Thymus (tissue), 11 donors: ENCODE results near the gene RUFY3. TPM values are rescaled to one million over a fixed set of nuclear protein-coding genes. Genes with fewer than 3 reads are reported as not detected.
"Not testable (repeated sequence)": the region's sequence is repeated elsewhere in the genome, so short reads cannot be mapped to it uniquely, and the experiment has no call there.

Experiments used
- DNase-seq, 9 donors: peaks; one replicate each; pipeline ENCODE4 v3.0.0-alpha.2; 2013; ENCODE audit warnings: low spot score in 9 of 9, low read depth in 6 of 9, missing footprints in 1 of 9
- H3K27ac ChIP-seq, 2 donors: one replicate each; pipeline ENCODE4 v1.5.1; 2013; ENCODE audit warnings: control low read depth in 1 of 2, low read depth in 1 of 2, low read length in 1 of 2, mild to moderate bottlenecking in 1 of 2, moderate library complexity in 1 of 2
- H3K27me3 ChIP-seq, 2 donors: one replicate each; pipeline ENCODE4 v1.5.1; 2013; ENCODE audit warnings: low read length in 1 of 2; ENCODE audit not compliant: control insufficient read depth in 2 of 2, insufficient read depth in 1 of 2
- H3K36me3 ChIP-seq, 2 donors: one replicate each; pipeline ENCODE4 v1.5.1; 2013; ENCODE audit warnings: low read length in 1 of 2, mild to moderate bottlenecking in 1 of 2, moderate library complexity in 1 of 2; ENCODE audit not compliant: control insufficient read depth in 2 of 2, insufficient read depth in 2 of 2
- H3K4me1 ChIP-seq, 2 donors: one replicate each; pipeline ENCODE4 v1.5.1; 2013; ENCODE audit warnings: low read length in 2 of 2; ENCODE audit not compliant: control insufficient read depth in 2 of 2, insufficient read depth in 2 of 2
- H3K4me3 ChIP-seq, 2 donors: one replicate each; pipeline ENCODE4 v1.5.1; 2013; ENCODE audit warnings: low read length in 2 of 2, control low read depth in 1 of 2, mild to moderate bottlenecking in 1 of 2
- H3K9me3 ChIP-seq, 2 donors: one replicate each; pipeline ENCODE4 v1.5.1; 2013; ENCODE audit warnings: low read length in 1 of 2, mild to moderate bottlenecking in 1 of 2; ENCODE audit not compliant: control insufficient read depth in 2 of 2, insufficient read depth in 1 of 2
- WGBS: extraction: QIAGEN DNeasy Blood & Tissue Kit; methylation state at CpG from one replicate; pipeline ENCODE4 v1.1.7; 2013; 5-methylcytosine and 5-hydroxymethylcytosine counted together
- polyA plus RNA-seq: library from polyadenylated mRNA; stranded (reverse); fragments of 200-250 nt; gene quantifications from one replicate; pipeline ENCODE4 v1.2.3, GENCODE V29; 2013
- total RNA-seq: library from RNA; stranded (reverse); fragments of 120-200 nt; gene quantifications from one replicate; pipeline ENCODE4 v1.2.4, GENCODE V29; 2013
- donor health status: healthy.

RUFY3 gene
- total and polyA plus RNA-seq, 2 donors, result 37.3 to 75.3 TPM

- Histone ChIP-seq H3K27ac (no peak overlapping the region), H3K4me1 (peaks cover 10 to 13% of the 10 kb centered on the region in 2 donors), H3K36me3 (no peaks in the 10 kb centered on the region), H3K4me3 (no peak overlapping the region), H3K9me3 (no peaks in the 10 kb centered on the region), H3K27me3 (no peaks in the 10 kb centered on the region)
- 97% methylated on average over 1 of the region's 1 CpG for WGBS
- DNase-seq, result no peak
These were observed 3.9 kb downstream of the RUFY3 start for GRCh38 chr4:70725633-70726032.

DNA sequence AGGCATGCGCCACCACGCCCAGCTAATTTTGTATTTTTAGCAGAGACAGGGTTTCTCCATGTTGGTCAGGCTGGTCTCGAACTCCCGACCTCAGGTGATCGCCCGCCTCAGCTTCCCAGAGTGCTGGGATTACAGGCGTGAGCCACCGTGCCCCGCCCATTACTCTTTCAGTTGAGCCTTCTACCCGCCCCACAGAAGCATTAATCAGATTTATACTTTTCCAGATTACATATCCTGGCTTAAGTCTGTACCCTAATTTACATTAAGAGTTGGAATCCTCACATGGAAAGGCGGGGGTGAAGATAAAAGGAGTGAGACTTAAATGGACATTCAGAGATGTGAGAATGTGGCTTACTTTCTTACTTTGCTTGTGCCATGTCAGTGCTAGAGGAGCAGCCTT, 4.8 kb downstream of the RUFY3 start:
- H3K4me1 ChIP-seq, result peaks cover 10 to 13% of the 10 kb centered on the region in 2 donors
- not testable (repeated sequence) for H3K9me3 ChIP-seq, H3K27me3 ChIP-seq, H3K27ac ChIP-seq, H3K36me3 ChIP-seq, DNase-seq, H3K4me3 ChIP-seq
- WGBS, result 99% methylated on average over 11 of the region's 11 CpGs

DNA sequence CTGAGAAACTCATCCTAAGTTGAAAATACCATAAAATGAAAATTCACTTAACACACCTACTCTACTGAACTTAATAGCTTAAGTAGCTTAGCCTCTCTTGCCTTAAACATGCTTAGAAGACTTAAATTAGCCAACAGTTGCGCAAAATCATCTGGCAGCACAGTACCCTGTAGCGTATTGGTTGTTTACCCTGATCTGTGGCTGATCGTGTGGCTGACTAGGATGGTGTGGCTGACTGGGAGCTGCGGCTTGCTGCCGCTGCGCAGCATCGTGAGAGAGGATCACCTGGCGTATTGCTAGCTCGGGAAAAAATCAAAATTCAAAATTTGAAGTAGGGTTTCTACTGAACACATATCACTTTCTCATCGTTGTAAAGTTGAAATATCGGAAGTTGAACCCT, 6.3 kb downstream of the RUFY3 start:
- no peaks in the 10 kb centered on the region for H3K36me3 ChIP-seq
- H3K9me3 ChIP-seq, result no peaks in the 10 kb centered on the region
- no peaks in the 10 kb centered on the region for H3K4me1 ChIP-seq
- H3K27me3 ChIP-seq, result no peaks in the 10 kb centered on the region
- H3K27ac ChIP-seq, result no peak overlapping the region
- 91% methylated on average over 11 of the region's 11 CpGs for WGBS
- no peak for DNase-seq
- no peak overlapping the region for H3K4me3 ChIP-seq

DNA sequence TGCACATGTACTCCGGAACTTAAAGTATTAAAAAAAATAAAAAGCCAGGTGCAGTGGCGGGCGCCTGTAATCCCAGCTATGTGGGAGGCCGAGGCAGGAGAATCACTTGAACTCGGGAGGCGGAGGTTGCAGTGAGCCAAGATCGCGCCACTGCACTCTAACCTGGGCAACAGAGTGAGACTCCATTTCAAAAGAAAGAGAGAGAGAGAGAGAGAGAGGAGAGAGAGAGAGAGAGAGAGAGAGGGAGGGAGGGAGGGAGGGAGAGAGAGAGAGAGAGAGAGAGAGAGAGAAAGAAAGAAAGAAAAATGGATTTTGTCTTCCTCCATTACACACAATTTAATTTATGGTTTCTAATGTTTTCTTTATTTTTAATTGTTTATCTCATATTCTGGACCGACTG, 11.1 kb downstream of the RUFY3 start:
- H3K4me3 ChIP-seq, DNase-seq, H3K9me3 ChIP-seq, H3K36me3 ChIP-seq, H3K27ac ChIP-seq, H3K27me3 ChIP-seq: not testable (repeated sequence)
- 95% methylated on average over 9 of the region's 9 CpGs for whole genome bisulfite sequencing
- H3K4me1 ChIP-seq, result peaks cover 3 to 30% of the 10 kb centered on the region in 2 donors

- Histone ChIP-seq H3K4me1 (peaks cover 4 to 41% of the 10 kb centered on the region in 2 donors), H3K27me3 (no peaks in the 10 kb centered on the region), H3K36me3 (no peaks in the 10 kb centered on the region), H3K4me3 (peak overlapping the region; percentile 50 to 62), H3K9me3 (no peaks in the 10 kb centered on the region), H3K27ac (peak overlapping the region; percentile 92 to 97)
- under 1% methylated on average over 5 of the region's 5 CpGs for WGBS
- DNase-seq, result peak in 7 of 9 donors; percentile 68 to 90 (median 70)
These were observed 12.6 kb downstream of the RUFY3 start for GRCh38 chr4:70734168-70734954.

- peak in 4 of 9 donors; percentile 25 to 78 (median 44) for DNase-seq
- Histone ChIP-seq H3K4me3 (peak overlapping the region; percentile 50 to 62), H3K27me3 (no peaks in the 10 kb centered on the region), H3K4me1 (peaks cover 6 to 45% of the 10 kb centered on the region in 2 donors), H3K27ac (peak overlapping the region; percentile 92 to 97), H3K36me3 (no peaks in the 10 kb centered on the region), H3K9me3 (no peaks in the 10 kb centered on the region)
- 4% methylated on average over 3 of the region's 3 CpGs for WGBS
These were observed 13.2 kb downstream of the RUFY3 start for GRCh38 chr4:70734971-70735370.

- not testable (repeated sequence) for H3K27me3 ChIP-seq, H3K9me3 ChIP-seq, H3K36me3 ChIP-seq
- Histone ChIP-seq H3K4me3 (peak overlapping the region in 1 of 2 donors; percentile 49), H3K27ac (peak overlapping the region; percentile 64 to 92), H3K4me1 (peaks cover 6 to 45% of the 10 kb centered on the region in 2 donors)
- peak in 5 of 9 donors; percentile 47 to 80 (median 51) for DNase-seq
- whole genome bisulfite sequencing, result 14% methylated on average over 2 of the region's 2 CpGs
These were observed 14.2 kb downstream of the RUFY3 start for GRCh38 chr4:70735915-70736314.

DNA sequence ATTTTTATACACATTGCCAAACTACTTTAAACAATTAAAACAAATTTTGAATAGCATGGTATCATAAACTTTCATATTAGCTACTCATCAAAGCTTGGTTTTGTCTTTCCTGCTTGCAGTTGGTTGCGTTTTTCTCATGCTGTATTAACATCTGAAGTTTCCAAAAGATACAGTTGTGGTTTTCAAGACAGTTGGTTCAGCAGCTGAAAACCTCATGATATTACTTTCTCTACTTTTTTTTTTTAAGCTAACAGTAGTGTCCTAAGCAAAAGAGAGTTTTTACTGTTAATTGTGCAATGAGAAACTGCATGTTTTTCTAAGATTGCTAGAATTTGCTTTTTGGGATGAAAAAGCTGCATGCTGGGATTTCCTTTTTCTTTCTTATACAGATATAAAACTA, 15.2 kb downstream of the RUFY3 start:
- Histone ChIP-seq H3K4me3 (peak overlapping the region; percentile 48 to 49), H3K4me1 (peaks cover 6 to 45% of the 10 kb centered on the region in 2 donors), H3K27ac (peak overlapping the region; percentile 92 to 95), H3K36me3 (no peaks in the 10 kb centered on the region), H3K27me3 (no peaks in the 10 kb centered on the region), H3K9me3 (no peaks in the 10 kb centered on the region)
- WGBS, result 2% methylated on average over 1 of the region's 1 CpG
- DNase-seq, result peak in 6 of 9 donors; percentile 57 to 87 (median 66)

DNA sequence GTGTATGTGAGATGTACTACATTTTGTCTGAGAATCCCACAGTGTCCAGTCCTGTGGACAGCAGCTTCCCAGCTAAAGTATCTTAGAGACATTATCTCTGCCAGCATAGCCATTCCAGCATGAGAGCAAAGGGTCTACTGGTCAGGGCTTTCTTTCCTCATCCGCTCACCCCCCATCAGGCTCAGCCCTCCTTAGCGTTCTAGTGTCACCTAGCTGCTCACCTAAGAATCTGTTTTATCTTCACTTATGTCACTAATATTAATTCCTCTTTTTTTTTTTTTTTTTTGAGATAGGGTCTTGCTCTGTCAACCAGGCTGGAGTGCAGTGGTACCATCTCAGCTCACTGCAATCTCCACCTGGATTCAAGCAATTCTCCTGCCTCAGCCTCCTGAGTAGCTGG, 15.6 kb downstream of the RUFY3 start:
- H3K9me3 ChIP-seq, result no peaks in the 10 kb centered on the region
- WGBS, result 7% methylated on average over 2 of the region's 2 CpGs
- peak in 3 of 9 donors; percentile 35 to 49 (median 45) for DNase-seq
- H3K36me3 ChIP-seq, result no peaks in the 10 kb centered on the region
- peak overlapping the region; percentile 48 to 49 for H3K4me3 ChIP-seq
- H3K27me3 ChIP-seq, result no peaks in the 10 kb centered on the region
- H3K27ac ChIP-seq, result peak overlapping the region; percentile 92 to 95
- peaks cover 9 to 48% of the 10 kb centered on the region in 2 donors for H3K4me1 ChIP-seq
